ENCODE data around the gene TGIF2. TPM values are rescaled to one million over a fixed set of nuclear protein-coding genes. Genes with fewer than 3 reads are reported as not detected.

TGIF2 gene
- total RNA-seq, 1 donor from 2014 or later, result 10.1 TPM

- Mint-ChIP-seq H3K36me3 (ENCODE audit: unreplicated experiment) (no peaks in the 10 kb centered on the region), H3K4me1 (ENCODE audit: low read depth, unreplicated experiment) (no peaks in the 10 kb centered on the region), H3K27me3 (ENCODE audit: unreplicated experiment) (no peaks in the 10 kb centered on the region), H3K4me3 (ENCODE audit: unreplicated experiment) (no peak overlapping the region), H3K9me3 (ENCODE audit: unreplicated experiment) (no peaks in the 10 kb centered on the region), H3K27ac (ENCODE audit: unreplicated experiment) (no peak overlapping the region)
- no peak for TF ChIP-seq CTCF (IDR thresholded peaks at IDR 0.05; ENCODE audit: partially characterized antibody, unreplicated experiment)
- DNase-seq, result no peak
Observed at GRCh38 chr20:36614781-36615557, 41.6 kb downstream of the TGIF2 start.

- no peaks in the 10 kb centered on the region for H3K36me3 Mint-ChIP-seq (ENCODE audit: unreplicated experiment)
- no peak overlapping the region for H3K27ac Mint-ChIP-seq (ENCODE audit: unreplicated experiment)
- H3K4me3 Mint-ChIP-seq (ENCODE audit: unreplicated experiment), result no peak overlapping the region
- peaks cover 2% of the 10 kb centered on the region for H3K27me3 Mint-ChIP-seq (ENCODE audit: unreplicated experiment)
- DNase-seq, result no peak
- no peaks in the 10 kb centered on the region for H3K9me3 Mint-ChIP-seq (ENCODE audit: unreplicated experiment)
- no peak for TF ChIP-seq CTCF (IDR thresholded peaks at IDR 0.05; ENCODE audit: partially characterized antibody, unreplicated experiment)
- H3K4me1 Mint-ChIP-seq (ENCODE audit: low read depth, unreplicated experiment), result no peaks in the 10 kb centered on the region
Observed at GRCh38 chr20:36620917-36621316, 47.5 kb downstream of the TGIF2 start.

DNA sequence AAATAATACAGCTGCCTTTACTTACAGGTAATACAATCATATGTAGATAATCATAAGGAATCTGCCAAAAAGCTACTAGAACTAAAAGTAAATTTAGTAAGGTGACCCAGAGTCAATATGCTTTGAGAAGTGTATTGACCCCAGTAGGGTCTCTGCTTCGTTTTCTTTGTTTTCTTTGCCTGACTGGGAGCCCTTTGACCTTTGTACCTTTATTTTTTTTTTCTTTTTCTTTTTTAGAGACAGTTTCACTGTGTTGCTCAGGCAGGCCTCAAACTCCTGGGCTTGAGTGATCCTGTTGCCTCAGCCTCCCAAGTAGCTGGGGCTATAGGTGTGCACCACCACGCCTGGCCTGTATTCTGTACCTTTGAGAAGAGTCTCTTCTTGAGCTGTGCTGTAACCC lies 50.0 kb downstream of the TGIF2 start:
- Mint-ChIP-seq H3K4me3 (ENCODE audit: unreplicated experiment) (no peak overlapping the region), H3K9me3 (ENCODE audit: unreplicated experiment) (no peaks in the 10 kb centered on the region), H3K36me3 (ENCODE audit: unreplicated experiment) (no peaks in the 10 kb centered on the region), H3K4me1 (ENCODE audit: low read depth, unreplicated experiment) (no peaks in the 10 kb centered on the region), H3K27me3 (ENCODE audit: unreplicated experiment) (peaks cover 4% of the 10 kb centered on the region), H3K27ac (ENCODE audit: unreplicated experiment) (no peak overlapping the region)
- TF ChIP-seq CTCF (IDR thresholded peaks at IDR 0.05; ENCODE audit: partially characterized antibody, unreplicated experiment), result no peak
- DNase-seq, result no peak

GRCh38 chr20:36624068-36624943 lies 50.9 kb downstream of the TGIF2 start:
- no peak for TF ChIP-seq CTCF (IDR thresholded peaks at IDR 0.05; ENCODE audit: partially characterized antibody, unreplicated experiment)
- Mint-ChIP-seq H3K36me3 (ENCODE audit: unreplicated experiment) (no peaks in the 10 kb centered on the region), H3K27me3 (ENCODE audit: unreplicated experiment) (peaks cover 6% of the 10 kb centered on the region), H3K27ac (ENCODE audit: unreplicated experiment) (no peak overlapping the region), H3K9me3 (ENCODE audit: unreplicated experiment) (no peaks in the 10 kb centered on the region), H3K4me3 (ENCODE audit: unreplicated experiment) (no peak overlapping the region), H3K4me1 (ENCODE audit: low read depth, unreplicated experiment) (no peaks in the 10 kb centered on the region)
- no peak for DNase-seq

DNA sequence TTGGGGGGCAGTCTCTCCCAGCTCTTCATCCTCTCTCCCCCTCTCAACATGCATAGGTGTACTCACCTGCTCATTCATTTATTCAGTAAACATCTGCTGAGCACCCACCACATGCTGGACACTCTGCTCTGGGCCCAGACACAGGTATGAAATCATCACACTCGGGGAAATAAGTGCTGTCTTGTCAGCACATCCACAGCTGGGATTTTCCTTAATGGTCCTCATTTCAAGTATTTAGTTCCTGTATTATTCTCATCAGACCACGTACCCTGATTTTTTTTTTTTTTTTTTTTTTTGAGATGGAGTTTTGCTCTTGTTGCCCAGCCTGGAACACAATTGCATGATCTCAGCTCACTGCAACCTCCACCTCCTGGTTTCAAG lies 51.5 kb downstream of the TGIF2 start:
- Mint-ChIP-seq H3K36me3 (ENCODE audit: unreplicated experiment) (no peaks in the 10 kb centered on the region), H3K27ac (ENCODE audit: unreplicated experiment) (no peak overlapping the region), H3K9me3 (ENCODE audit: unreplicated experiment) (no peaks in the 10 kb centered on the region), H3K4me3 (ENCODE audit: unreplicated experiment) (no peak overlapping the region), H3K27me3 (ENCODE audit: unreplicated experiment) (peaks cover 6% of the 10 kb centered on the region), H3K4me1 (ENCODE audit: low read depth, unreplicated experiment) (no peaks in the 10 kb centered on the region)
- no peak for TF ChIP-seq CTCF (IDR thresholded peaks at IDR 0.05; ENCODE audit: partially characterized antibody, unreplicated experiment)
- no peak for DNase-seq

Measured in glutamatergic neuron (in vitro differentiated cells).